Measurements from ENCODE around the gene TSR3. TPM values are rescaled to one million over a fixed set of nuclear protein-coding genes. Genes with fewer than 3 reads are reported as not detected.
A peak's percentile ranks its signal among the peaks of the same experiment; 100 is the strongest.

Gene TSR3
- total and polyA plus RNA-seq, 4 donors = 20.3 to 29.9 (median 28.9) TPM

- Histone ChIP-seq H3K27ac (ENCODE audit: low read depth in 1 of 2, low read length in 2 of 2) (no peak overlapping the region), H3K9ac (ENCODE audit: low read depth in 1 of 2, low read length in 2 of 2) (peak overlapping the region in 1 of 2 donors; percentile 23), H3K27me3 (ENCODE audit: control insufficient read depth in 4 of 4, insufficient read depth in 4 of 4, low read length in 3 of 4) (no peaks in the 10 kb centered on the region), H3K9me3 (ENCODE audit: control insufficient read depth in 4 of 4, low read length in 3 of 4) (no peaks in the 10 kb centered on the region), H3K4me1 (ENCODE audit: control insufficient read depth in 4 of 4, insufficient read depth in 4 of 4, low read length in 3 of 4) (peaks cover 6 to 49% (median 33%) of the 10 kb centered on the region in 4 donors), H3K4me3 (ENCODE audit: low read depth in 1 of 3, low read length in 3 of 3) (peak overlapping the region; percentile 91 to 98 (median 95)), H3K36me3 (ENCODE audit: control insufficient read depth in 4 of 4, insufficient read depth in 3 of 4, low read depth in 1 of 4, low read length in 3 of 4) (peaks cover 3 to 14% (median 6%) of the 10 kb centered on the region in 4 donors)
- TF ChIP-seq GABPA (IDR thresholded peaks at IDR 0.05 in 1 of 2, conservative IDR thresholded peaks at IDR 0.05 in 1 of 2) = no peak
- no peak for TF ChIP-seq CTCF (IDR thresholded peaks at IDR 0.05; ENCODE audit: low read depth, low read length, missing input control)
- no peak for TF ChIP-seq MAX (IDR thresholded peaks at IDR 0.05)
- TF ChIP-seq YY1 (IDR thresholded peaks at IDR 0.05) = no peak
- TF ChIP-seq HNF4G (IDR thresholded peaks at IDR 0.05) = no peak
- no peak for TF ChIP-seq FOXA1 (IDR thresholded peaks at IDR 0.05)
- TF ChIP-seq FOXA2 (IDR thresholded peaks at IDR 0.05) = no peak
- TF ChIP-seq ATF3 (IDR thresholded peaks at IDR 0.05) = no peak
- no peak for TF ChIP-seq RXRA (IDR thresholded peaks at IDR 0.05)
- TF ChIP-seq EGR1 (IDR thresholded peaks at IDR 0.05; ENCODE audit: low read depth in 2 of 2) = no peak
- no peak for TF ChIP-seq TAF1 (conservative IDR thresholded peaks at IDR 0.05)
- TF ChIP-seq RAD21 (IDR thresholded peaks at IDR 0.05) = no peak
- no peak for TF ChIP-seq ZBTB33 (IDR thresholded peaks at IDR 0.05)
- no peak for TF ChIP-seq REST (IDR thresholded peaks at IDR 0.05)
- TF ChIP-seq JUND (IDR thresholded peaks at IDR 0.05) = no peak
- no peak for TF ChIP-seq HNF4A (conservative IDR thresholded peaks at IDR 0.05)
- no peak for TF ChIP-seq SP1 (IDR thresholded peaks at IDR 0.05)
- no peak for TF ChIP-seq NR2F2 (IDR thresholded peaks at IDR 0.05)
- WGBS = 1% methylated on average over 35 of the region's 35 CpGs
- no peak for DNase-seq (ENCODE audit: low spot score)
Observed at GRCh38 chr16:1351215-1351581, 480 bp downstream of the TSR3 start.

All from liver (tissue), 9 donors.